Stimulated activated CD8-positive, alpha-beta memory T cell treated with anti-CD3 and anti-CD28 coated beads, Interleukin-7, amount 100 ng/mL, for 48 hours (primary cell): ENCODE data around the gene DMWD.
"Not testable (repeated sequence)": the region's sequence is repeated elsewhere in the genome, so short reads cannot be mapped to it uniquely, and the experiment has no call there.

ENCODE experiments used
- DNase-seq, 2 donors: peaks; one replicate each; pipeline ENCODE4 v3.0.0-alpha.2; 2020; ENCODE audit warnings: low read depth in 1 of 2; ENCODE audit errors: extremely low read depth in 1 of 2

Gene DMWD

DNA sequence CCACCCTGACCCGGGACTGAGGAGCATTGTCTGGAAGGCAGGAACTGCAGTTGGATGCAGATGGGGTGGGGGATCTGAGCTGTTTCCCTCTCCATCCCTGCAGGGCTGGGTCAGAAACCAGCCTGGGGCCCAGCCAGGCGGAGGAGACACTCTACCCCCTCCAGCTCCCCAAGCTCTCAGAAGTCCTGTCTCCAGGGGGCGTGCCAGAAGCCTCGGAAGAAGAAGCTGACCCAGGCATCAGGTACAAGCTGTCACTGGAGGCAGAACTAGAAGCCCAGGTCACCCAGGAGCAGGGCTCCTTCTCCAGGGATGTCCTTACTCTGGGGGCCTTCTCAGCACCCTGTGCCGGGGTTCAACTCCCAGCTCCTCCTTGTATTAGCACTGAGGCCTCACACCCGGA lies 39.1 kb downstream of the DMWD start:
- DNase-seq = no peak

DNA sequence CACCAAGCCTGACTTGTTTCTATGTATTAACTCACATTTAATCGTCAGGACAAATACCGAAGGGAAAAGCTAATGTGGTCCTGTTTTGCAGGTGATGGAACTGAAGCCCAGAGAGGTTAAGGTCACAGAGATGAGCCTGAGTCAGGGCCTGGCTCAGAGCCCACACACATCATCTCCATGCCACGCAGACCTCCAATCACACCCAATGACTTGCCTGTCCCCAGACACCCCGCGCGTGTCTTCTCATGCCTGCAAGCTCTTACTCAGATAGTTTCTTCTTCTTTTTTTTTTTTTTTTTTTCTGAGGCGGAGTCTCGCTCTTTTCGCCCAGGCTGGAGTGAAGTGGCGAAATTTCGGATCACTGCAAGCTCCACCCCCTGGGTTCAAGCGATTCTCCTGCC lies 40.0 kb downstream of the DMWD start:
- DNase-seq = no peak

DNA sequence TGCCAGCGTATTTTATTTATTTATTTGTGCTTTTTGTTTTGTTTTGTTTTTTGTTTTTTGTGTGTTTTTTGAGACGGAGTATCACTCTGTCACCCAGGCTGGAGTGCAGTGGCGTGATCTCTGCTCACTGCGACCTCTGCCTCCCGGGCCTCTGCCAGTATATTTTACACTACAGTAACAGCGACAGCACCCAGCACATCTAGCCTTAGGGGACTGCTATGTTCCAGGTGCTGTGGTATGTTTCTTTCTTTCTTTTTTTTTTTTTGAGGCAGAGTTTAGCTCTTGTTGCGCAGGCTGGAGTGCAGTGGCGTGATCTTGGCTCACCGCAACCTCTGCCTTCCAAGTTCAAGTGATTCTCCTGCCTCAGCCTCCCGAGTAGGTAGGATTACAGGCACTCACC lies 41.2 kb downstream of the DMWD start:
- DNase-seq = not testable (repeated sequence)

GRCh38 chr19:45747513-45747912 lies 45.1 kb downstream of the DMWD start:
- DNase-seq = no peak

- DNase-seq = no peak
Observed at GRCh38 chr19:45746866-45747265, 45.8 kb downstream of the DMWD start.

GRCh38 chr19:45745606-45746005 lies 47.0 kb downstream of the DMWD start:
- DNase-seq = no peak

DNA sequence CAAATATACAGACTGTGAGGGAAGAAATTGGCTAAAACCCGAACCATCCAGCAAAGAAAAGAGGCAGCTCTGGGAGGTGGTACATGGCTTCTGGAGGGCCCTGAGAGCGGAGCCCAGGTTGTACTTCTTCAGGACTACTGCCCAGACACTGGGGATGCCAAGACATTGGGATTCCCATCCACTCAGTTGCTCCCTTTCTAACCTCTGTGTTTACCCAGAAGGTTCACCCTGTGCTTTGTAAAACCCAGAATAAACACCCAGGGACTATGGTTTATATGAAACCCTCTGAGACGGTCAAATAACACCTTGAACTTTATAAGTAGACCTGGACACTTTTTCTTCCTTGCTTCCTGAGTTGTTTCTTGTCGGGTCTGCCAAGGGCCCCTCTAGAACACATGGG lies 49.7 kb downstream of the DMWD start:
- no peak for DNase-seq

GRCh38 chr19:45739498-45740439 lies 52.9 kb downstream of the DMWD start:
- no peak for DNase-seq

DNA sequence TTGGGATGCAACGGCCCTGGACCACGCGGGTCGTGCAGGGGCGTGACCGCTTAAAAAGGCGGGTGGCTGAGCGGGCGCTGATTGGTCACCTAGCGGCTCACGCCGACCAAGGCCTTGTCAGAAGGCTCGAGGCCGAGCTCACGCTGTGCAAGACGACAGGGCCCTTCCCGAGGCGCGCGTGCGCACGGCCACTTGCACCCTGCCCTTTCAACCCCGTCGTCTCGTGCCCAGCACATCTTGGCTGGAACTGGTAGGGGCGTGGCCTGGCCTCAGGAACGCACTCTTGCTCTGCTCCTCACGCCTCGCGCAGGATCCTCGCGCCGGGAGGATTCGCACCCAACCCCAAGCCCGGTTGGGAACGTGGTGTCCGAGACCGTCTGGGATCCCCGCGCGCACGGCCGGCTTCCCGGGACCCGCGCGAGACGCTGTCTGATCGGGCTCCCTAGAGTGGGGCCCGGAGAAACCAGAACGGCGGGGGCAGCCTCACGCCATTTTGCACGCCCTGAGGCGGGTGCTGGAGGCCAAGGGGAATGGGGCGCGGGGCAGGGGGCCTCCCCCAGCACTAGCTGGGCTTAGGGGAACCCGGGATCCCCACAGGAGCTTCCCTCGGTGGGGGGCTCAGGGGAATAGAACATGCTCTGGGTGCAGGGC lies 59.4 kb downstream of the DMWD start, which contains the start of gene MEIOSIN:
Gene MEIOSIN (plus strand): TSS at position 280 of the 651 bp plus-strand sequence. CDS start 1,938 bp downstream, outside the sequence.
- DNase-seq = no peak
